Skeletal muscle tissue (tissue), 4 donors: ENCODE results near the gene RBFOX1. TPM values are rescaled to one million over a fixed set of nuclear protein-coding genes. Genes with fewer than 3 reads are reported as not detected.
A peak's percentile ranks its signal among the peaks of the same experiment; 100 is the strongest.

Experiments used
- H3K27ac ChIP-seq: one replicate; pipeline ENCODE4 v1.7.0; 2013; ENCODE audit warnings: mild to moderate bottlenecking, low read depth, low read length, inconsistent platforms
- H3K27me3 ChIP-seq, 3 donors: one replicate each; pipeline ENCODE4 v1.7.0; 2013; ENCODE audit warnings: low read length in 3 of 3; ENCODE audit not compliant: control insufficient read depth in 3 of 3, insufficient read depth in 3 of 3
- H3K36me3 ChIP-seq, 3 donors: one replicate each; pipeline ENCODE4 v1.7.0; 2013; ENCODE audit warnings: low read length in 3 of 3; ENCODE audit not compliant: control insufficient read depth in 3 of 3, insufficient read depth in 3 of 3
- H3K4me1 ChIP-seq, 3 donors: one replicate each; pipeline ENCODE4 v1.7.0; 2013; ENCODE audit warnings: low read length in 3 of 3, mild to moderate bottlenecking in 3 of 3; ENCODE audit not compliant: control insufficient read depth in 3 of 3, insufficient read depth in 3 of 3
- H3K4me3 ChIP-seq, 3 donors: one replicate each; pipeline ENCODE4 v1.7.0; 2013; ENCODE audit warnings: low read length in 3 of 3
- H3K9ac ChIP-seq, 3 donors: one replicate each; pipeline ENCODE4 v1.7.0; 2013; ENCODE audit warnings: low read length in 3 of 3, mild to moderate bottlenecking in 3 of 3, moderate library complexity in 2 of 3, low read depth in 1 of 3
- H3K9me3 ChIP-seq, 3 donors: one replicate each; pipeline ENCODE4 v1.7.0; 2013; ENCODE audit warnings: low read length in 3 of 3; ENCODE audit not compliant: control insufficient read depth in 3 of 3
- total RNA-seq: library from RNA; depleted of rRNA; stranded (reverse); fragments of >200 nt; gene quantifications from one replicate; pipeline ENCODE4 v1.2.3, GENCODE V29; 2014
- donor health status: Osteomylitis.

RBFOX1 gene
- total RNA-seq, 1 donor from 2014 or later, result 26.1 TPM

DNA sequence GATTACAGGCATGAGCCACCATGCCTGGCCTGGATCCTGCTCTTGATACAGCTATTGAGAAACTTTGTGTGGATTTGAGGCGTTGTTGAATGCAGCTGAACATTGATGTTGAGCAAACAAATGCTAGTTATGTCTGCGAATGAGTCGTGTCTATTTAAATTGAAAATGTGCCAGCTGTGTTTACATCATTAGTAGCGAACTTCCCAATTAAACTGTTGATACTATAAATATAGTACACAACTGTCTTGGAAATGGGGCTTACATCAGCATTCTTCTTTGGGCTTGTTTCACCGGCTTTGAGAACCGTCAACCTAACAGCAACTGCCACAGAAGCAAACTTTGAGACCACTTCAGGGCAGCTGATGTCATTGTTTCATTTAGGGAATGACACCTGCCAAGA lies 251.9 kb downstream of the RBFOX1 start:
- H3K9ac ChIP-seq, result no peak overlapping the region
- H3K27ac ChIP-seq, result no peak overlapping the region
- H3K36me3 ChIP-seq, result peaks cover 0 to 13% (median 0%) of the 10 kb centered on the region in 3 donors
- no peaks in the 10 kb centered on the region for H3K9me3 ChIP-seq
- H3K4me3 ChIP-seq, result no peak overlapping the region
- no peaks in the 10 kb centered on the region for H3K27me3 ChIP-seq
- no peaks in the 10 kb centered on the region for H3K4me1 ChIP-seq

DNA sequence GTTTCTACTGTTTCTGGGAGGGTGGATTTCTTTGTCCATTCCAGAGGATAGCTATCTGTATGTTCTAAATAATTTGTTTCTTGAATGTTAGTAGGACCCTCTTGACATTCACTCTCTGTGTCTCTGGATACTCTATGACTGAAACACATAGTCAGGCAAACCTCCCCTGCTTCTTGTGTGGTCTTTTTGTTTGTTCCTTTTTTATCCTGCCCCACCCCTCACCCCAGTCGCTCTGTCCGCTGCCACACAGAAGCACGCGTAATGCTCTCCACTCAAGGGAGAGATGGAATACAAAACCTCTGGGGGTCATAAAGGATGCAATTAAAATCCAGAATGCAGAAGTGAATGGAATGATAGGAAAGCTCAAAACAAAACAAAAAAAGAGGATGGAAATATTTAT lies 253.1 kb downstream of the RBFOX1 start:
- Histone ChIP-seq H3K4me3 (no peak overlapping the region), H3K9me3 (no peaks in the 10 kb centered on the region), H3K36me3 (peaks cover 0 to 9% (median 0%) of the 10 kb centered on the region in 3 donors), H3K27ac (no peak overlapping the region), H3K9ac (no peak overlapping the region), H3K27me3 (no peaks in the 10 kb centered on the region), H3K4me1 (no peaks in the 10 kb centered on the region)

DNA sequence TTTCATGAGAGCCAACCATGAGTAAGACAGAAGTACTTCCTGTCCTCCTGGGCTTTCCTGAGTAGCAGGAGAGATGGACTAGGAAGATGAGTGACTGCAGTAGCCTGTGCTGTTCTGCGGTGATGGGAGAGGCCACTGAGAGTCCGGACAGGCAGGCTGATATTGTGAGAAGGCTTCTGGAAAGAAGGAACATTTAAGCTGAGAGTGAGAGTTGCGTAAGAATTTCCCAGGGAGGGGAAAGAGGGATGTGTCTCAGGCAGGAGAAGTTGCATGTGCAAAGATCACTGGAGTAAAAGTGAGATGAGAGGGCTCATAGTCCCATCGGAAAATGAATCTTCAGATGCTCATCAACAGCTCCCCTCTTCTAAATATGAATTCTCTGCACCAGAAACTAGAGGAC lies 258.3 kb downstream of the RBFOX1 start:
- H3K9me3 ChIP-seq, result no peaks in the 10 kb centered on the region
- no peak overlapping the region for H3K27ac ChIP-seq
- no peaks in the 10 kb centered on the region for H3K27me3 ChIP-seq
- no peaks in the 10 kb centered on the region for H3K4me1 ChIP-seq
- H3K9ac ChIP-seq, result no peak overlapping the region
- no peak overlapping the region for H3K4me3 ChIP-seq
- H3K36me3 ChIP-seq, result no peaks in the 10 kb centered on the region

DNA sequence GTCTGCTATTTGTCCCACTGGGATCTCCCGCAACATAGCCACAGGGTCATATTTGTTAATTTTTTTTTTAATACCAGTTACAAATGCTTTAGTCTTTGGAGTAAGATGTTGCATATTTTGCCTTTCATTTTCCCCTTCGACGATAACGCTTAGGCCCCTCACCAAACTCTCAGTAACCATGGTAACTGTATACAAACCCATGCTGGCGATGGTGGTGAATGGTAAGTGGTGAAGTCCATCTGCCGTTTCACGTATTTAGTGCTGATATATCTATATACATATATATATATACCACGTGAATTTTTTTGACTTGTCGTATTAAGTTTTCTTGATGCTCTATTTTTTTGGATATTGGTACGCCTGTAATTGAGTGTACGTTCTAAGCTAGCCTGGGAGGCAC lies 263.7 kb downstream of the RBFOX1 start:
- H3K9ac ChIP-seq, result no peak overlapping the region
- peaks cover 0 to 8% (median 3%) of the 10 kb centered on the region in 3 donors for H3K4me1 ChIP-seq
- H3K27ac ChIP-seq, result no peak overlapping the region
- H3K9me3 ChIP-seq, result no peaks in the 10 kb centered on the region
- no peaks in the 10 kb centered on the region for H3K36me3 ChIP-seq
- no peaks in the 10 kb centered on the region for H3K27me3 ChIP-seq
- no peak overlapping the region for H3K4me3 ChIP-seq

DNA sequence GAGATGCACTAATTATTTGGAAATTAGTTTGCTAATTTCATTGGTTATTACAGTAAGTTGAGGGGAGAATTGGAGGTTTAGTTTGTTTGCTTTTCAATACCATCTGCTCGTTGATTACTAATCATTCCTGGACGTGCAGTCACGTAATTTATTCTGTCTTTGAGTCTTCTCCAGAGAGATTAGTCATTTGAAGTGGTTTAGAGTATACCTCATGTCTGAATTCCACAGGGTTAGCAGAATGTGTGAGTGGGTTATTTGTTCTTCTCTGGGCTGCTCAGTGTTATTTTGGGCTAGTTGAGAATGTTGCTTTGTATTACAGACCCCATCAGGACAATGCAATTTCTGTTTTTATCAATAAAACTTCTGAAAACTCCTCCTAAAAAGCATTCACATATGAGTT lies 265.0 kb downstream of the RBFOX1 start:
- no peak overlapping the region for H3K4me3 ChIP-seq
- H3K36me3 ChIP-seq, result no peaks in the 10 kb centered on the region
- peaks cover 0 to 9% (median 8%) of the 10 kb centered on the region in 3 donors for H3K4me1 ChIP-seq
- H3K27ac ChIP-seq, result no peak overlapping the region
- H3K9ac ChIP-seq, result no peak overlapping the region
- H3K27me3 ChIP-seq, result no peaks in the 10 kb centered on the region
- no peaks in the 10 kb centered on the region for H3K9me3 ChIP-seq

DNA sequence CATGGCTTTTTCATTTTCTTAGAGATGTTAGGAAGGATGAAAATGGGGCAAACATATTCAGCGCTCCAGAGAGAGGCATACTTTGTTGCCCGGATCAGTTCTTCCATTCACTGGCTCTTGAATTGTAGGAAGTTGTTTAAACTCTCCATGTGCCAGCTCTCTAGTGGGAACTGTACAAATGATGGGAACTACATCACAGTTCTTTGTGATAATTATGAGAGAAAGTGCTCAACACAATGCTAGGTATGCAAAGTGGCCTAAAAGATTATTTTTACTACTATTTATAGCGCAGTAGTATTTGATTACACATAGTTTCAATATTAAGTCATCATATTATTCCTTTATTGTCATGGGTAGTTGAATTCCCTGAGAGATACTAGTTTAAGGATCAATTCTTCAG lies 268.5 kb downstream of the RBFOX1 start:
- no peaks in the 10 kb centered on the region for H3K27me3 ChIP-seq
- no peak overlapping the region for H3K27ac ChIP-seq
- H3K36me3 ChIP-seq, result no peaks in the 10 kb centered on the region
- H3K9me3 ChIP-seq, result no peaks in the 10 kb centered on the region
- no peak overlapping the region for H3K4me3 ChIP-seq
- peaks cover 0 to 14% (median 14%) of the 10 kb centered on the region in 3 donors for H3K4me1 ChIP-seq
- no peak overlapping the region for H3K9ac ChIP-seq

DNA sequence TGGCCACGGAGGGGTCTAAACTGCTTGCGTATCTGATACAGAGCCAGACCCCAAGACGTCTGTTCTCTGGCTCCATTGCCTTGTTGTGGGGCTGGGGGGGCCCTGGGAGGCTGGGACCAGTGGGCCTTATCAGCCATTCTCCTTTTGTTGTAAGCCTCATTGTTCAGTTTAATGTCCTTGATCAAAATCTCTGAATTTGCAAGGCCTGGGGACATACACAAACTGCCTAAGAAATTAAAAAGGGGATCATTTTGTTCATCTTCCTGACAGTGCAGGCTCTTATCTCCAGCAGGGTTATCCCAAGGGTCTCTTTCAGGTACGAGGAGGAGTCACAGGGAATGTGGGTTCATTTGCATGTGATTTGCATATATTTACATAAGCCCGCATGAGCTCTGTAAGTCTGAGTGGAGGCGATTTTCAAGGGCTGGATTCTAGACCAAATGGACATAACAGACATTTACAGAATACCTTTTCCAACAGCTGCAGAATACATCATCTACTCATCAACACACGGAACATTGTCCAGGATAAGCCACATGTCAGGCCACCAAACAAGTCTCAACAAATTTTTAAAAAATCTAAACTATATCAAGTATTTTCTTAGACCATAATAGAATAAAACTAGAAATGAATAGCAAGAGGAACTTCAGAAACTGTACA lies 269.8 kb downstream of the RBFOX1 start:
- no peaks in the 10 kb centered on the region for H3K27me3 ChIP-seq
- H3K9ac ChIP-seq, result no peak overlapping the region
- H3K9me3 ChIP-seq, result no peaks in the 10 kb centered on the region
- H3K4me1 ChIP-seq, result peaks cover 0 to 17% (median 14%) of the 10 kb centered on the region in 3 donors
- H3K36me3 ChIP-seq, result no peaks in the 10 kb centered on the region
- no peak overlapping the region for H3K27ac ChIP-seq
- no peak overlapping the region for H3K4me3 ChIP-seq

DNA sequence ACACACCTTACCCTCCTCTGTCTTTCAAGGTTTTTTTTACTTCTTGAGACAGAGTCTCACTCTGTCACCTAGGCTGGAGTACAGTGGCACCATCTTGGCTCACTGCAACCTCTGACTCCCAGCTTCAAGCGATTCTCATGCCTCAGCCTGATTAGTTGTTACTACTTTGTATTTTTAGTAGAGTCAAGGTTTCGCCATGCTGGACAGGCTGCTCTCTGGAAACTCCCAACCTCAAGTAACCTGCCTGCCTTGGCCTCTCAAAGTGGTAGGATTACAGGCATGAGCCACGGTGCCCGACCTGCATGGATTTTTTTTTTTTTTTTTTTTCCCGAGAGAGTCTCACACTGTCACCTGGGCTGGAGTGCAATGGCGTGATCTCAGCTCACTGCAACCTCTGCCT lies 273.2 kb downstream of the RBFOX1 start:
- Histone ChIP-seq H3K4me1 (peaks cover 0 to 13% (median 11%) of the 10 kb centered on the region in 3 donors), H3K9ac (no peak overlapping the region), H3K4me3 (no peak overlapping the region), H3K9me3 (no peaks in the 10 kb centered on the region), H3K27me3 (no peaks in the 10 kb centered on the region), H3K27ac (peak overlapping the region; percentile 36), H3K36me3 (peaks cover 0 to 3% (median 0%) of the 10 kb centered on the region in 3 donors)

DNA sequence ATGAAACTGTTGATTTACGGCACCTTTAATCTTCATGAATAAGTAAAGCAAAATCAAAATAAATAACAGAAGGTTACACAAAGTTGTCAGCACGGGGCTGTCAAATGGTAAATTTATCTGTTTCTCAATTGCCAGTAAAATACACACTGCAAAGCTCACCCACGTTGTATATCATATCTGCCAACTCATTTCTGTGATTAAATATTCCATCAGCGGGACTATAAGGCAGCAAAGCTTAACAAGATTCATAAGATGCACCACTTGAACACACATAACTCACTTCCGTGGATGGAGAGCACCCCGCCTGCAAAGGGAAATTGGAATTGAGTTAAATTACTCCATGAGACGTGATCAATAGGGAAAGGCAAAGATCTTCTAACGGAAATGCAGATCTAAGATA lies 280.0 kb downstream of the RBFOX1 start:
- Histone ChIP-seq H3K4me1 (no peaks in the 10 kb centered on the region), H3K9ac (no peak overlapping the region), H3K4me3 (no peak overlapping the region), H3K9me3 (no peaks in the 10 kb centered on the region), H3K36me3 (peaks cover 0 to 3% (median 0%) of the 10 kb centered on the region in 3 donors), H3K27me3 (no peaks in the 10 kb centered on the region), H3K27ac (no peak overlapping the region)

DNA sequence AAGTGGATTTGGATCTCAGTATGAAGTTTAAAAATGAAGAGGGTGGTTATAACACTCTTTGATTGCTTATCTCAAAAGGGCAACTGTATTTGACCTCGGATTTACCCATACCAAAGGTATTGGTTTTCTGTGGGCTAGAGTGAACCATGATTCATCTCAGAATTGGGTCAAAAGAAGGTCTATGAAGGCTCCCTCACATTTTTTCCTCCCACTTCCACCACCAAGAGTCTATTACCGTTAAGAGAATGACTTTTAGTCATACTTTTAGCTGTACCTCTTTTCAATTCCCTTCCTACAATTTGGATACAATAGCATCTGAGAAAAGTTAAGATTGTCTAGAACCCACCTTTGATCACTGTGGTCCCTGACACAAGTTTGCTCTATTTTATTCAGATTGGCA lies 280.9 kb downstream of the RBFOX1 start:
- no peak overlapping the region for H3K27ac ChIP-seq
- no peak overlapping the region for H3K9ac ChIP-seq
- H3K9me3 ChIP-seq, result no peaks in the 10 kb centered on the region
- no peak overlapping the region for H3K4me3 ChIP-seq
- peaks cover 0 to 3% (median 0%) of the 10 kb centered on the region in 3 donors for H3K36me3 ChIP-seq
- no peaks in the 10 kb centered on the region for H3K4me1 ChIP-seq
- H3K27me3 ChIP-seq, result no peaks in the 10 kb centered on the region
